ENCODE measurements around the gene NUDT1.
A peak's percentile ranks its signal among the peaks of the same experiment; 100 is the strongest.
"Not testable (repeated sequence)": the region's sequence is repeated elsewhere in the genome, so short reads cannot be mapped to it uniquely, and the experiment has no call there.

NUDT1 gene

GRCh38 chr7:2251381-2251780, 9.4 kb downstream of the NUDT1 start:
- DNase-seq: no peak

GRCh38 chr7:2251841-2252771, 10.1 kb downstream of the NUDT1 start:
- no peak for DNase-seq

GRCh38 chr7:2253021-2253420, 11.0 kb downstream of the NUDT1 start:
- DNase-seq: no peak

- no peak for DNase-seq
Observed at GRCh38 chr7:2253525-2254244, 11.7 kb downstream of the NUDT1 start.

GRCh38 chr7:2254429-2255144, 12.6 kb downstream of the NUDT1 start:
- no peak for DNase-seq

- DNase-seq: no peak
Observed at GRCh38 chr7:2255145-2256139, 13.4 kb downstream of the NUDT1 start.

GRCh38 chr7:2256306-2257045, 14.4 kb downstream of the NUDT1 start:
- no peak for DNase-seq

- DNase-seq: no peak
Observed at GRCh38 chr7:2257046-2257551, 15.1 kb downstream of the NUDT1 start.

GRCh38 chr7:2257651-2258050, 15.6 kb downstream of the NUDT1 start:
- no peak for DNase-seq

- DNase-seq: no peak
Observed at GRCh38 chr7:2258661-2259365, 16.8 kb downstream of the NUDT1 start.

- DNase-seq: no peak
Observed at GRCh38 chr7:2259480-2259879, 17.5 kb downstream of the NUDT1 start.

- DNase-seq: peak; percentile 70
Observed at GRCh38 chr7:2260820-2261219, 18.8 kb downstream of the NUDT1 start.

- DNase-seq: no peak
Observed at GRCh38 chr7:2261611-2262010, 19.6 kb downstream of the NUDT1 start.

- DNase-seq: no peak
Observed at GRCh38 chr7:2263176-2263575, 21.1 kb downstream of the NUDT1 start.

GRCh38 chr7:2264158-2264557, 22.1 kb downstream of the NUDT1 start:
- no peak for DNase-seq

GRCh38 chr7:2266911-2267310, 24.9 kb downstream of the NUDT1 start:
- no peak for DNase-seq

- not testable (repeated sequence) for DNase-seq
Observed at GRCh38 chr7:2269089-2269990, 27.3 kb downstream of the NUDT1 start.

- no peak for DNase-seq
Observed at GRCh38 chr7:2269991-2270460, 28.0 kb downstream of the NUDT1 start.

- no peak for DNase-seq
Observed at GRCh38 chr7:2270495-2270894, 28.5 kb downstream of the NUDT1 start.

Data from NCI-H146 (cell line).